GM21723 (cell line): Measurements from ENCODE around the gene MED25.
"Not testable (repeated sequence)": the region's sequence is repeated elsewhere in the genome, so short reads cannot be mapped to it uniquely, and the experiment has no call there.

ENCODE experiments used
- ATAC-seq: cut with Tn5 transposase; IDR thresholded peaks from one replicate; pipeline ENCODE4 v1.9.1; 2021; ENCODE audit warnings: mild to moderate bottlenecking, moderate library complexity; ENCODE audit not compliant: unreplicated experiment

MED25 gene

GRCh38 chr19:49812997-49813861 lies 4.9 kb upstream of the MED25 start, which contains the start of gene FUZ:
TSS of gene FUZ (minus strand) at chr19:49813292. CDS start at chr19:49813106, 186 bp downstream.
- peak; percentile 46 for ATAC-seq

- ATAC-seq = no peak
These were observed 4.1 kb upstream of the MED25 start for GRCh38 chr19:49814010-49814409.

GRCh38 chr19:49816590-49816989 lies 1.5 kb upstream of the MED25 start:
- ATAC-seq = no peak

GRCh38 chr19:49818649-49819370 lies 721 bp downstream of the MED25 start:
- ATAC-seq = no peak

- ATAC-seq = not testable (repeated sequence)
These were observed 1.5 kb downstream of the MED25 start for GRCh38 chr19:49819452-49820115.

GRCh38 chr19:49820125-49820524 lies 2.0 kb downstream of the MED25 start:
- ATAC-seq = no peak

GRCh38 chr19:49823472-49823871 lies 5.4 kb downstream of the MED25 start:
- ATAC-seq = no peak

GRCh38 chr19:49824662-49825061 lies 6.6 kb downstream of the MED25 start:
- no peak for ATAC-seq

GRCh38 chr19:49827034-49827433 lies 8.9 kb downstream of the MED25 start:
- ATAC-seq = no peak

GRCh38 chr19:49829200-49829599 lies 11.1 kb downstream of the MED25 start:
- no peak for ATAC-seq

- ATAC-seq = no peak
These were observed 11.6 kb downstream of the MED25 start for GRCh38 chr19:49829721-49830120.

GRCh38 chr19:49830766-49831165 lies 12.7 kb downstream of the MED25 start:
- ATAC-seq = no peak

GRCh38 chr19:49831592-49831991 lies 13.5 kb downstream of the MED25 start:
- no peak for ATAC-seq

GRCh38 chr19:49832556-49832955 lies 14.5 kb downstream of the MED25 start:
- ATAC-seq = no peak

GRCh38 chr19:49833599-49833998 lies 15.5 kb downstream of the MED25 start:
- no peak for ATAC-seq

- ATAC-seq = no peak
These were observed 17.5 kb downstream of the MED25 start for GRCh38 chr19:49835562-49835961.

- no peak for ATAC-seq
These were observed 18.3 kb downstream of the MED25 start for GRCh38 chr19:49836176-49837008.

GRCh38 chr19:49837009-49837310 lies 18.9 kb downstream of the MED25 start:
- no peak for ATAC-seq

- no peak for ATAC-seq
These were observed 19.3 kb downstream of the MED25 start for GRCh38 chr19:49837425-49837824.

GRCh38 chr19:49838885-49839588 lies 20.9 kb downstream of the MED25 start:
- ATAC-seq = no peak
